ENCODE measurements around the gene RPL28. TPM values are rescaled to one million over a fixed set of nuclear protein-coding genes. Genes with fewer than 3 reads are reported as not detected.

RPL28 gene
- total and polyA plus RNA-seq, 10 of the 15 experiments (the other 5 are each of a cell fraction or from before 2014, with no cell fraction given) = 260 to 3,542 (median 891) TPM

DNA sequence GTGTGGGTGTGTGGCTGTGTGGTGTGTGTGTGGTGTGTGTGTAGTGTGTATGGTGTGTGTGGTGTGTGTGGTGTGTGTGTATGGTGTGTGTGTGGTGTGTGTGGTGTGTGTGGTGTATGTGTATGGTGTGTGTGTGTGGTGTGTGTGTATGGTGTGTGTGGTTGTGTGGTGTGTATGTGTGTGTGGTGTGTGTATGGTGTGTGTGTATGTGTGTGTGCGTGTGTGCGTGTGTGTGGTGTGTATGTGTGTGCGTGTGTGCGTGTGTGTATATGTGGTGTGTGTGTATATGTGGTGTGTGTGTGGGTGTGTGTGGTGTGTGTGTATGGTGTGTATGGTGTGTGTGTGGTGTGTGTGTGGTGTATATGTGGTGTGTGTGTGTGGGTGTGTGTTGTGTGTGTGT lies 49.3 kb downstream of the RPL28 start:
- ATAC-seq (no peak), DNase-seq (ENCODE audit: low read depth, low spot score) (no peak), FAIRE-seq (no peak)
- H3K79me2 ChIP-seq (ENCODE audit: control insufficient read depth, insufficient read depth, low read length) = no peaks in the 10 kb centered on the region
- H4K20me1 ChIP-seq (ENCODE audit: control insufficient read depth, insufficient read depth) = no peaks in the 10 kb centered on the region
- RAD21 ChIA-PET (ENCODE audit: unreplicated experiment) = no interaction called here
- H3K4me1 ChIP-seq (ENCODE audit: control insufficient read depth, insufficient read depth, low read length) = no peaks in the 10 kb centered on the region; the same call in 1 of the 2 replicates
- no peak for TF ChIP-seq NBN (IDR thresholded peaks at IDR 0.05)
- TF ChIP-seq PRDM15 (CRISPR knock-in tag; IDR thresholded peaks at IDR 0.05) = no peak
- no peak for TF ChIP-seq ZZZ3 (IDR thresholded peaks at IDR 0.05; ENCODE audit: control insufficient read depth, insufficient read length, low read depth)
- no peak for TF ChIP-seq KLF5 (IDR thresholded peaks at IDR 0.05; ENCODE audit: partially characterized antibody)
- no peak for TF ChIP-seq RAD51 (IDR thresholded peaks at IDR 0.05)
- TF ChIP-seq, protein P1, sequence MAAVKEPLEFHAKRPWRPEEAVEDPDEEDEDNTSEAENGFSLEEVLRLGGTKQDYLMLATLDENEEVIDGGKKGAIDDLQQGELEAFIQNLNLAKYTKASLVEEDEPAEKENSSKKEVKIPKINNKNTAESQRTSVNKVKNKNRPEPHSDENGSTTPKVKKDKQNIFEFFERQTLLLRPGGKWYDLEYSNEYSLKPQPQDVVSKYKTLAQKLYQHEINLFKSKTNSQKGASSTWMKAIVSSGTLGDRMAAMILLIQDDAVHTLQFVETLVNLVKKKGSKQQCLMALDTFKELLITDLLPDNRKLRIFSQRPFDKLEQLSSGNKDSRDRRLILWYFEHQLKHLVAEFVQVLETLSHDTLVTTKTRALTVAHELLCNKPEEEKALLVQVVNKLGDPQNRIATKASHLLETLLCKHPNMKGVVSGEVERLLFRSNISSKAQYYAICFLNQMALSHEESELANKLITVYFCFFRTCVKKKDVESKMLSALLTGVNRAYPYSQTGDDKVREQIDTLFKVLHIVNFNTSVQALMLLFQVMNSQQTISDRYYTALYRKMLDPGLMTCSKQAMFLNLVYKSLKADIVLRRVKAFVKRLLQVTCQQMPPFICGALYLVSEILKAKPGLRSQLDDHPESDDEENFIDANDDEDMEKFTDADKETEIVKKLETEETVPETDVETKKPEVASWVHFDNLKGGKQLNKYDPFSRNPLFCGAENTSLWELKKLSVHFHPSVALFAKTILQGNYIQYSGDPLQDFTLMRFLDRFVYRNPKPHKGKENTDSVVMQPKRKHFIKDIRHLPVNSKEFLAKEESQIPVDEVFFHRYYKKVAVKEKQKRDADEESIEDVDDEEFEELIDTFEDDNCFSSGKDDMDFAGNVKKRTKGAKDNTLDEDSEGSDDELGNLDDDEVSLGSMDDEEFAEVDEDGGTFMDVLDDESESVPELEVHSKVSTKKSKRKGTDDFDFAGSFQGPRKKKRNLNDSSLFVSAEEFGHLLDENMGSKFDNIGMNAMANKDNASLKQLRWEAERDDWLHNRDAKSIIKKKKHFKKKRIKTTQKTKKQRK (IDR thresholded peaks at IDR 0.05; ENCODE audit: low read depth, low read length) = no peak
- no peak for TF ChIP-seq LARP7 (IDR thresholded peaks at IDR 0.05)
- TF ChIP-seq CREB1 (IDR thresholded peaks at IDR 0.05; ENCODE audit: low read depth) = no peak
- TF ChIP-seq POLR2AphosphoS2 (IDR thresholded peaks at IDR 0.05; ENCODE audit: low read depth, low read length) = no peak
- no peak for TF ChIP-seq NR2F1 (conservative IDR thresholded peaks at IDR 0.05)
- CTCF ChIA-PET = no interaction called here
- no TSS peak for BruUV-seq (replicated peaks)
- POLR2A ChIA-PET = no interaction called here
- no peak overlapping the region for H3K27ac ChIP-seq (ENCODE audit: control insufficient read depth, insufficient read depth)
- H3K36me3 ChIP-seq (ENCODE audit: control insufficient read depth in 2 of 2, insufficient read depth in 2 of 2, low read length in 1 of 2) = no peaks in the 10 kb centered on the region
- no peaks in the 10 kb centered on the region for H3K27me3 ChIP-seq (replicated peaks in 1 of 2; ENCODE audit: control insufficient read depth in 2 of 2, insufficient read depth in 2 of 2, low read length in 1 of 2)
- intact Hi-C loops (cut with micrococcal nuclease; ENCODE audit: unreplicated experiment) (no loop called here), in situ Hi-C loops (cut with MboI) (no loop called here)
- no peak overlapping the region for H2AFZ ChIP-seq (ENCODE audit: control insufficient read depth, low read depth, low read length)
- no peaks in the 10 kb centered on the region; the same call in 2 of the 3 replicates for H3K9me3 ChIP-seq (replicated peaks; ENCODE audit: control insufficient read depth, insufficient read depth, low read length)
- WGBS (ENCODE audit: insufficient coverage, insufficient replicate concordance, low lambda C conversion rate, missing lambda C conversion rate) = no CpG with 5 or more reads among the region's 4 CpGs
- no peak overlapping the region for H3K9ac ChIP-seq (ENCODE audit: control insufficient read depth, insufficient read depth, low read length)
- no peak overlapping the region for H3K4me3 ChIP-seq
- SMC1A ChIA-PET (ENCODE audit: uncharacterized antibody, unreplicated experiment) = no interaction called here
- no peak overlapping the region for H3K4me2 ChIP-seq (ENCODE audit: control insufficient read depth, insufficient read depth)
